ENCODE data around the gene C5orf63. TPM values are rescaled to one million over a fixed set of nuclear protein-coding genes. Genes with fewer than 3 reads are reported as not detected.

C5orf63 gene
- total and polyA plus RNA-seq, 7 donors = 0.55 to 10.9 (median 4.1) TPM

DNA sequence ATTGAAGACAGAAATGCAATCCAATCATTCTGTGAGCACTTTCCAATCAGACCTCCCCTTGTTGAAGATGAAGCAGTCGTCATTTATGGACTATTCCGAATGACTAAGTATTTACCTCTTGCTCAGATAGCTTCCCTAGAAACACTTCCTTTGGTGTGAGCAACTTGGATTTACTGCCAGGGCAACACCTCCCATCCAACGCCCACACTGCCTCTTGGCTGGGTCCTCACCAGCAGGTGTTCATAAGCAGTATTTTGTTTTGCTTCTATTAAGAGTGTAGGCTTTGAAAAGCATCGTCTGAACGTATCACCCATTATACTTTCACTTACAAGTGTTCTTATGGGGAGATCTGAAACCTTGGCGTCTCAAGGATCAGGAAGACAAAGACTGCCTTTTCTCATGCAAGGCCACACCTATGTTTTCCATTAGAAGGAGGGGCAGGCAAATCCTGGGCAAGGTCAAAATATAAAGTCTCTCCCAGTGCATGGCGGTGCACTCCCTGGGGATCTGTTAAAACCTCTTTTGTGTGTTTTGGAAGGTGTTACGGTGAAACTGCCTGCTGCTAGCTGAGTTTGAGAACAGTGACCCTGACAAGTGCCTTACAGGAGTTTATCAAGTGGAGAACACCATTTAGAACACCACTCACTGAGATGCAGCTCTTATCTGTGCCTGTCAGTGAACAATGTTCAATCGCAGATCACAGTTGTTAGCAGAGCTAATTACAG is 32.3 kb downstream of the C5orf63 start:
- Histone ChIP-seq H3K36me3 (no peaks in the 10 kb centered on the region), H3K4me1 (no peaks in the 10 kb centered on the region), H3K27me3 (no peaks in the 10 kb centered on the region), H3K4me3 (no peak overlapping the region), H3K27ac (peak overlapping the region; percentile 3 to 40 (median 17)), H3K9me3 (no peaks in the 10 kb centered on the region)
- intact Hi-C loops (cut with DNase I) = no loop called here
- no peak for DNase-seq
- WGBS, 2 donors = 11 to 58% methylated on average over 9 of the region's 9 CpGs
- TF ChIP-seq POLR2A (IDR thresholded peaks at IDR 0.05) (no peak), POLR2AphosphoS5 (IDR thresholded peaks at IDR 0.05) (no peak), EP300 (IDR thresholded peaks at IDR 0.05) (no peak)
- TF ChIP-seq, protein P1, sequence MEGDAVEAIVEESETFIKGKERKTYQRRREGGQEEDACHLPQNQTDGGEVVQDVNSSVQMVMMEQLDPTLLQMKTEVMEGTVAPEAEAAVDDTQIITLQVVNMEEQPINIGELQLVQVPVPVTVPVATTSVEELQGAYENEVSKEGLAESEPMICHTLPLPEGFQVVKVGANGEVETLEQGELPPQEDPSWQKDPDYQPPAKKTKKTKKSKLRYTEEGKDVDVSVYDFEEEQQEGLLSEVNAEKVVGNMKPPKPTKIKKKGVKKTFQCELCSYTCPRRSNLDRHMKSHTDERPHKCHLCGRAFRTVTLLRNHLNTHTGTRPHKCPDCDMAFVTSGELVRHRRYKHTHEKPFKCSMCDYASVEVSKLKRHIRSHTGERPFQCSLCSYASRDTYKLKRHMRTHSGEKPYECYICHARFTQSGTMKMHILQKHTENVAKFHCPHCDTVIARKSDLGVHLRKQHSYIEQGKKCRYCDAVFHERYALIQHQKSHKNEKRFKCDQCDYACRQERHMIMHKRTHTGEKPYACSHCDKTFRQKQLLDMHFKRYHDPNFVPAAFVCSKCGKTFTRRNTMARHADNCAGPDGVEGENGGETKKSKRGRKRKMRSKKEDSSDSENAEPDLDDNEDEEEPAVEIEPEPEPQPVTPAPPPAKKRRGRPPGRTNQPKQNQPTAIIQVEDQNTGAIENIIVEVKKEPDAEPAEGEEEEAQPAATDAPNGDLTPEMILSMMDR (IDR thresholded peaks at IDR 0.05) = no peak

GRCh38 chr5:127038550-127038949 is 34.8 kb downstream of the C5orf63 start:
- H3K9me3 ChIP-seq = no peaks in the 10 kb centered on the region
- peaks cover 0 to 3% (median 0%) of the 10 kb centered on the region in 3 donors for H3K27me3 ChIP-seq
- no peaks in the 10 kb centered on the region for H3K4me1 ChIP-seq
- H3K27ac ChIP-seq = no peak overlapping the region
- no peaks in the 10 kb centered on the region for H3K36me3 ChIP-seq
- no peak for DNase-seq
- no peak overlapping the region for H3K4me3 ChIP-seq
- intact Hi-C loops (cut with DNase I) = no loop called here
- 19 to 58% methylated on average over 4 of the region's 4 CpGs for WGBS, 2 donors
- TF ChIP-seq, protein P1 (IDR thresholded peaks at IDR 0.05) = no peak
- TF ChIP-seq POLR2AphosphoS5 (IDR thresholded peaks at IDR 0.05) (no peak), EP300 (IDR thresholded peaks at IDR 0.05) (no peak), POLR2A (IDR thresholded peaks at IDR 0.05) (no peak)

GRCh38 chr5:127031863-127032232 is 41.5 kb downstream of the C5orf63 start:
- DNase-seq = no peak
- Histone ChIP-seq H3K4me1 (peaks cover 0 to 26% (median 8%) of the 10 kb centered on the region in 4 donors), H3K27ac (no peak overlapping the region), H3K4me3 (no peak overlapping the region), H3K9me3 (no peaks in the 10 kb centered on the region), H3K36me3 (no peaks in the 10 kb centered on the region), H3K27me3 (peaks cover 0 to 8% (median 0%) of the 10 kb centered on the region in 3 donors)
- TF ChIP-seq POLR2AphosphoS5 (IDR thresholded peaks at IDR 0.05) (no peak), EP300 (IDR thresholded peaks at IDR 0.05) (no peak), POLR2A (IDR thresholded peaks at IDR 0.05) (no peak)
- WGBS, 2 donors = 91 to 97% methylated on average over 2 of the region's 2 CpGs
- intact Hi-C loops (cut with DNase I) = loop anchor here (5.0 kb wide), 2 partner anchors 175 to 255 kb away; partner anchors contain the start of gene LMNB1

DNA sequence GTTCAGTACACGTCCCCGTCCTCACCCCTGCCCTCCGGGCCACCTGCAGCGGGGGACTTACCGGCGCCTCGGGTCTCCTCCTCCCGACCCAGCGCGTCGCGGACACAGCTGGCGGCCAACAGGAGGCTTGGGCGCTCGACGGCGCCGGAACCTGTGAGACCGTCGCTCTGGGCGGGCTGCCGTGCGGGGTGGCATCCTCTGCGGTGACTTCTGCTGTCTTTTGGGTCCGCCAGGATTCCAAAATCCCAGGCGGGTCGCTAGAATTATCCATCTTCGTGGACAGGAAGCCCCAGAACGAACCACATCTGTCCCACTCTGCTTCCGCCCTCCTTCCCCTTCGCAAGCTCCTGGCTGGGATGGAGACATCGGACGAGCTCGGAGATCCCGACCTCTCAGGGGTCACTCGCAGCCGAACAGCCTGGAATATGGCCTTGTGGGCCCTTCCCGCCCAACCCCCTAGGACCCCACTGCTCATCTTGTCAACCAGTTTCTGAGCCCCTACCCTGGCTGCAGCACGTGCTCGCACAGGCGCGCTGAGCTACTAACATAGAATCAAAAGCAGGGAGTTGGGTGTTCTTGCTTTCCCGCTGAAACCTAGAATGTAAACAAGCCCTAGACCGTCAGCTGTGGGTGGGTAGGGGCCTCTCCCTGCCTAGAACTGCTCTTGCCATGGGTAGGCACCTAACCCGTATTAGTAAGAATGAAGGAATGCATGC is 42.0 kb downstream of the C5orf63 start:
- H3K9me3 ChIP-seq = no peaks in the 10 kb centered on the region
- 20 to 23% methylated on average over 45 of the region's 45 CpGs for WGBS, 2 donors
- DNase-seq = no peak
- H3K36me3 ChIP-seq = no peaks in the 10 kb centered on the region
- H3K4me1 ChIP-seq = peaks cover 0 to 26% (median 8%) of the 10 kb centered on the region in 4 donors
- peak overlapping the region; percentile 82 to 90 (median 86) for H3K27ac ChIP-seq
- H3K4me3 ChIP-seq = peak overlapping the region; percentile 58 to 76 (median 64)
- intact Hi-C loops (cut with DNase I) = loop anchor here (5.0 kb wide), 2 partner anchors 174 to 254 kb away; partner anchors contain the start of gene LMNB1
- TF ChIP-seq POLR2AphosphoS5 (IDR thresholded peaks at IDR 0.05) (no peak), EP300 (IDR thresholded peaks at IDR 0.05) (no peak), POLR2A (IDR thresholded peaks at IDR 0.05) (no peak)
- TF ChIP-seq, protein P1 (IDR thresholded peaks at IDR 0.05) = no peak
- H3K27me3 ChIP-seq = peaks cover 0 to 8% (median 0%) of the 10 kb centered on the region in 3 donors
